ENCODE results near the gene PSMD1.

Gene PSMD1

DNA sequence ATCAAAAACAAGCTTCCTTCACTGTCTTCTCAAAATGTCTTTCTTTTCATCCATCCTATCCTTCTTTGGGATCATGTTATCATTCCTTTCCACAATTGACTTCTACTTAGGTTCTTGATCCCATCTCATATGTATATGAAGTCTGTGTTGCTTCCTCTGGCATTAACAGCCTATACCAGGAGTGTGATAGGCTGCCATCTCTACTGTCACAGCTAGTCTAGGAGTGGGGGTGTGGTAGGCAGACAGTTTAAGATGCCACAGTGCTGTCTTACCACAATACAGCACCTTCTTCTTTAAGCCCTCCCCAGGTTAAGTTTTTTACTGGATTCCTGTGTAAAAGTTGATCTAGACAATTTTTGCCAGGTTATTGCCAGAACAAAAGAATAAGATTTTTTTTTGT, 71.9 kb downstream of the PSMD1 start:
- DNase-seq (ENCODE audit: low spot score): no peak
- in situ Hi-C loops (cut with MboI; ENCODE audit: low sequenced_read_pairs, unreplicated experiment): no loop called here
- TF ChIP-seq, protein P1, sequence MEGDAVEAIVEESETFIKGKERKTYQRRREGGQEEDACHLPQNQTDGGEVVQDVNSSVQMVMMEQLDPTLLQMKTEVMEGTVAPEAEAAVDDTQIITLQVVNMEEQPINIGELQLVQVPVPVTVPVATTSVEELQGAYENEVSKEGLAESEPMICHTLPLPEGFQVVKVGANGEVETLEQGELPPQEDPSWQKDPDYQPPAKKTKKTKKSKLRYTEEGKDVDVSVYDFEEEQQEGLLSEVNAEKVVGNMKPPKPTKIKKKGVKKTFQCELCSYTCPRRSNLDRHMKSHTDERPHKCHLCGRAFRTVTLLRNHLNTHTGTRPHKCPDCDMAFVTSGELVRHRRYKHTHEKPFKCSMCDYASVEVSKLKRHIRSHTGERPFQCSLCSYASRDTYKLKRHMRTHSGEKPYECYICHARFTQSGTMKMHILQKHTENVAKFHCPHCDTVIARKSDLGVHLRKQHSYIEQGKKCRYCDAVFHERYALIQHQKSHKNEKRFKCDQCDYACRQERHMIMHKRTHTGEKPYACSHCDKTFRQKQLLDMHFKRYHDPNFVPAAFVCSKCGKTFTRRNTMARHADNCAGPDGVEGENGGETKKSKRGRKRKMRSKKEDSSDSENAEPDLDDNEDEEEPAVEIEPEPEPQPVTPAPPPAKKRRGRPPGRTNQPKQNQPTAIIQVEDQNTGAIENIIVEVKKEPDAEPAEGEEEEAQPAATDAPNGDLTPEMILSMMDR (IDR thresholded peaks at IDR 0.05; ENCODE audit: borderline replicate concordance, control extremely low read depth, extremely low read depth, insufficient read depth, missing control alignments): no peak

DNA sequence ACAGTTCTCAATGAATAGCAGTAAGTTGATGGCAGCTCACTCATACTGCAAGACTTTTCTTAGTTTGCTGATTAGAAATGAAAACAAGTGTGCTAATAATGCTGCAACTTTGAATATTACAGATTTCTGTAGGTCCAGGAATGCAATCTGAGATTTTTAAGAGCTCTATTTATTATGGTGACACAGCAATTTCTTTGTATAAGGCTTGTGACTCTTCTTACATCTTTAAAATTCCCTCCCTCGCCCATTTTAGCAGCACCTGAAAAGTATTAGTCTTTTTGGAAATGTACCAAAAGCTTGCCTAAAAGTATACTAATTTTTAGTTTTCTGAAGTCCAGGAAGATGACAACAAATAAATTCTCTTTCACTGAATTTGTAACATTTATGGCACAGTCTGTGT, 72.5 kb downstream of the PSMD1 start:
- DNase-seq (ENCODE audit: low spot score): no peak
- TF ChIP-seq, protein P1 (IDR thresholded peaks at IDR 0.05; ENCODE audit: borderline replicate concordance, control extremely low read depth, extremely low read depth, insufficient read depth, missing control alignments): no peak
- in situ Hi-C loops (cut with MboI; ENCODE audit: low sequenced_read_pairs, unreplicated experiment): no loop called here

DNA sequence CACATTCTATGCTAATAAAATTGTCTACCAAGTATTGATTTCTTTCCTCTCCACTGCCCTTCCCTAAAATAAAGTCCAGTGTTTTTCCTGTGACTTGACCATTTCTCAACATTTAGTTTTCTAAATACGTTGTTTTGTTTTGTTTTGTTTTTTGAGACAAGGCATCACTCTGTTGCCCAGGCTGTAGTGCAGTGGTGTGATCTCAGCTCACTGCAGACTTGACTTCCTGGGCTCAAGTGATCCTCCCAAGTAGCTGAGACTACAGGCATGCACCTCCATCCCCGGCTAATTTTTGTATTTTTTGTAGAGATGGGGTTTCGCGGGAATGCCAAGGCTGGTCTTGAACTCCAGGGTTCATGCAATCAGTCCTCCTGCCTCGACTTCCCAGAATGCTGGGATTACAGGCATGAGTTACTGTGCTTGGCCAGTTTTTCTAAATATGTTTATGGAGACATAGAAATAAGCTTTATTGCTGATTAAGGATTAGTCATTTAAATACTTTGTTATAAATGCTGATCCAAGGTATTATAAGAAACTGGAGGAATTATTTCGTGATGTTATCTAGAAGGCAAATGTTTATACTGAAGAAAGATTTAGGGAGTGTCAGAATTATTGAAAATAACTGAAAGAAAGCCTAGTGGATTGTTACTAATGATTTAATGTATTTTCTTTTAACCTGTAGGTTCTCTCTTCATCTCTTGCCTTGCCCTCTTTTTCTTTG, 73.8 kb downstream of the PSMD1 start:
- in situ Hi-C loops (cut with MboI; ENCODE audit: low sequenced_read_pairs, unreplicated experiment): no loop called here
- TF ChIP-seq, protein P1 (IDR thresholded peaks at IDR 0.05; ENCODE audit: borderline replicate concordance, control extremely low read depth, extremely low read depth, insufficient read depth, missing control alignments): no peak
- no peak for DNase-seq (ENCODE audit: low spot score)

DNA sequence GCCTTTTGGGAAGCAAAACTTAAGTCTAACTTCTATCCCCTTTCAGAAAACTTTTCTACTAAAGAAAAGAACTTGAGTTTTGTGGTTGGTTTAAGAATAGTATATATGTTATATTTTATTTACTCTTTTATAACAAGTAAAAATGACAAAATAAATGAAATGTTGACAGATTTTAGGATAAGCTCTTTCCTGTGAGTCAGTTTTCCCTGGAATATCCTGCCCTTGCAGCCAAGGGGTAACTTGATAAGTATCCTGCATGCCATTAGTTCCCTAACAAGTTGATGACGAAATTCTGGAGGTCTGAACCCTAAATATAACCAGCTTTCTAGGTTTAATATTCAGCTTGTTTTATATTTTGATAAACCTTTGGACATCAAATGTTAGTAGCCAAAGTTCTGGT, 75.5 kb downstream of the PSMD1 start:
- in situ Hi-C loops (cut with MboI; ENCODE audit: low sequenced_read_pairs, unreplicated experiment): no loop called here
- no peak for DNase-seq (ENCODE audit: low spot score)
- TF ChIP-seq, protein P1 (IDR thresholded peaks at IDR 0.05; ENCODE audit: borderline replicate concordance, control extremely low read depth, extremely low read depth, insufficient read depth, missing control alignments): no peak

DNA sequence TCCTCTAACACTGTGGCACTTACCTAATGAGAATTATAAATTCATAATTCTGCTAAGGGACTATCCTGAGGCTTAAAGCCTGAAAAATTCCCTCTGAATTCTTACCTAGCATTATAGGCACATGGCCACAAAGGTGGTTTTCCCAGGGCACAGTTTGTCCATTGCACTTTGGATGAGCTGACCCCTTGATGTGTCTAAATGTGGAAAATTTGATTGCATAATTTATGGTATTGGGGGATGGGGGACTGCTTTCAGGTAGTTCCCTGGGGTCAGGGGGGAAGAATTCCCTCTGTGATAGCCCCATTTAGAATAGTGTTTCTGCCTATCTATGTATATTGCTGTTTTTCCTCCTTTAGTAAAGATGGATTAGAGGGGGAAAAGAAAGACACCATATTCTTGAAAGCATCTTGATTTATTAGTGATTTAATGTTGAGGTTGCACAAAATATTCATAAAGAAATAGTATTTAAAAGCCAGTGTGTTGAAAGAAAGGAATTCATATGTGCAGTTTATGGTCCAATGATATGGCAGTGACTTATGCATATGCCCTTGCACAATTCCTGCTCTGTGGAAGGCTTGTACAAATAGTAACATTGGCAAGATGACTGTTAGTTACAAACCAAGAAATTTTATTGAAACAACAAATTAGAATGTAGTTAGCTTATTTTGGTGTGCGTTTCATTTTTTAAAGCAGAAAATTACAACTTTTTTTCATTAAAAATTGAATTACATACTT, 76.9 kb downstream of the PSMD1 start:
- TF ChIP-seq, protein P1 (IDR thresholded peaks at IDR 0.05; ENCODE audit: borderline replicate concordance, control extremely low read depth, extremely low read depth, insufficient read depth, missing control alignments): no peak
- DNase-seq (ENCODE audit: low spot score): no peak
- in situ Hi-C loops (cut with MboI; ENCODE audit: low sequenced_read_pairs, unreplicated experiment): no loop called here

DNA sequence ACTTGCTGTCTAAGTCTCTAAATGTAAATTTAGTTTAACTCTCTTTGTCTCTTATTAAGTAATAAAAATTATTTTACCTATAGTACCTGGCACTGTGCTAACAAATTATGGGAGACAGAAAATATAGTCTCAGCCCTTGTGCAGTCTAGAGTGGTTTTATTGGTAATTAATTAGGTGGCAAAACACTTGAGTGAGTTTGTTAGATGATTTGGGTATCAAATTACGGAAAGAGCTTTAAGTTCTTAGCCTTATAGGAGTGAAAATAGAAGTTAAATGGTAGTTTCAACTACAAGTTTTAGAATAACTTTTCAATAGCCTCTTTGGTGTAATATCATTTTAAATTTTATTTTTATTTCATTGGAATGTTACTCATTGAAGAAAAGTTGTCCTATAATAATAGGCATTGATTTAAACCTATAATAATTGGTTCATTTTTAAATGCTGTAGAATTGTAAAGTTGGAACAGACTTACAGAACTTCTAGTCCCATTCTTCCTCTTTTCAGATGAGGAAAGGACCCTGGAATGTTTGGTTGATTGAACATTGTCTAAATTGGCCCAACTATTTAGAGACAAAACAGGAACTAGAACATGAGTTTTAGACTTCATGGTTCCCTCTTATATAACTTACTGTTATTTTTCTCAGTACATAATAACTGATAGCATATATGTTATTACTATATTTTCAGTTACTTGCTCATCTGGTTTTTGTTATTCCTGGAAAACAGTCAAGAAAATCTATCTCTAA, 78.4 kb downstream of the PSMD1 start:
- in situ Hi-C loops (cut with MboI; ENCODE audit: low sequenced_read_pairs, unreplicated experiment): no loop called here
- DNase-seq (ENCODE audit: low spot score): no peak
- TF ChIP-seq, protein P1 (IDR thresholded peaks at IDR 0.05; ENCODE audit: borderline replicate concordance, control extremely low read depth, extremely low read depth, insufficient read depth, missing control alignments): no peak
